OCI-LY1 (cell line): ENCODE data around the gene MKRN3.

Experiments
- CTCF ChIP-seq: fragments of 200-600 bp; sonication (generic), shearing (Covaris generic); IDR thresholded peaks from 2 replicates; pipeline ENCODE4 v1.5.1; 2017; ENCODE audit warnings: mild to moderate bottlenecking, antibody characterized with exemption, low read length, moderate library complexity, mixed read lengths
- EZH2 ChIP-seq: fragments of 200-600 bp; sonication (generic), shearing (Covaris generic); IDR thresholded peaks from 2 replicates; pipeline ENCODE4 v1.8.0; 2017; ENCODE audit warnings: borderline replicate concordance, mixed run types, mild to moderate bottlenecking, antibody characterized with exemption, low read length, moderate library complexity, mixed read lengths

- TF ChIP-seq CTCF (no peak), EZH2 (no peak)
Measured at GRCh38 chr15:23564821-23565394, 566 bp upstream of the MKRN3 start.
